Measurements from ENCODE around the gene DPH7.

GRCh38 chr9:137509198-137509597, 69.5 kb downstream of the DPH7 start:
- TF ChIP-seq CTCF (IDR thresholded peaks at IDR 0.05) (no peak), POLR2A (IDR thresholded peaks at IDR 0.05) (no peak)
